Cardiac muscle cell (in vitro differentiated cells and primary cell): Measurements from ENCODE around the gene SORL1-AS1.
A peak's percentile ranks its signal among the peaks of the same experiment; 100 is the strongest.

Source experiments
- DNase-seq, 2 donors: peaks; one replicate each; pipeline versions ENCODE4 v3.0.0 to v3.0.0-alpha.2; 2010 to 2017; ENCODE audit warnings: low read depth in 1 of 2, low spot score in 1 of 2
- H3K27ac ChIP-seq: fragments of 200-600 bp; sonication (generic); 2 replicates; pipeline ENCODE4 v1.5.1; 2016
- H3K27me3 ChIP-seq: fragments of 200-600 bp; sonication (generic); 2 replicates; pipeline ENCODE4 v1.6.0; 2016; ENCODE audit warnings: control low read depth
- H3K36me3 ChIP-seq: fragments of 200-600 bp; sonication (generic); 2 replicates; pipeline ENCODE4 v1.5.1; 2016; ENCODE audit warnings: control low read depth
- H3K4me1 ChIP-seq: fragments of 200-600 bp; sonication (generic); 2 replicates; pipeline ENCODE4 v1.8.1; 2017; ENCODE audit warnings: low read depth, mild to moderate bottlenecking, mixed run types
- H3K4me3 ChIP-seq: fragments of 200-600 bp; sonication (generic); 2 replicates; pipeline ENCODE4 v1.5.1; 2016; ENCODE audit warnings: mild to moderate bottlenecking
- H3K9me3 ChIP-seq: fragments of 200-600 bp; sonication (generic); 2 replicates; pipeline ENCODE4 v1.5.1; 2017; ENCODE audit warnings: low read depth, mild to moderate bottlenecking, control low read depth
- TF ChIP-seq, protein P1 (sequence below): IDR thresholded peaks from 2 replicates; pipeline ENCODE4 v1.5.1; 2012; ENCODE audit warnings: low read depth, mild to moderate bottlenecking, low read length

SORL1-AS1 gene

GRCh38 chr11:121439337-121439736 is 13.4 kb downstream of the SORL1-AS1 start:
- H3K4me3 ChIP-seq = no peak overlapping the region
- H3K27ac ChIP-seq = no peak overlapping the region
- TF ChIP-seq, protein P1, sequence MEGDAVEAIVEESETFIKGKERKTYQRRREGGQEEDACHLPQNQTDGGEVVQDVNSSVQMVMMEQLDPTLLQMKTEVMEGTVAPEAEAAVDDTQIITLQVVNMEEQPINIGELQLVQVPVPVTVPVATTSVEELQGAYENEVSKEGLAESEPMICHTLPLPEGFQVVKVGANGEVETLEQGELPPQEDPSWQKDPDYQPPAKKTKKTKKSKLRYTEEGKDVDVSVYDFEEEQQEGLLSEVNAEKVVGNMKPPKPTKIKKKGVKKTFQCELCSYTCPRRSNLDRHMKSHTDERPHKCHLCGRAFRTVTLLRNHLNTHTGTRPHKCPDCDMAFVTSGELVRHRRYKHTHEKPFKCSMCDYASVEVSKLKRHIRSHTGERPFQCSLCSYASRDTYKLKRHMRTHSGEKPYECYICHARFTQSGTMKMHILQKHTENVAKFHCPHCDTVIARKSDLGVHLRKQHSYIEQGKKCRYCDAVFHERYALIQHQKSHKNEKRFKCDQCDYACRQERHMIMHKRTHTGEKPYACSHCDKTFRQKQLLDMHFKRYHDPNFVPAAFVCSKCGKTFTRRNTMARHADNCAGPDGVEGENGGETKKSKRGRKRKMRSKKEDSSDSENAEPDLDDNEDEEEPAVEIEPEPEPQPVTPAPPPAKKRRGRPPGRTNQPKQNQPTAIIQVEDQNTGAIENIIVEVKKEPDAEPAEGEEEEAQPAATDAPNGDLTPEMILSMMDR = no peak
- no peaks in the 10 kb centered on the region for H3K4me1 ChIP-seq
- no peaks in the 10 kb centered on the region for H3K27me3 ChIP-seq
- H3K9me3 ChIP-seq = no peaks in the 10 kb centered on the region
- no peaks in the 10 kb centered on the region for H3K36me3 ChIP-seq
- DNase-seq = no peak

- H3K9me3 ChIP-seq = no peaks in the 10 kb centered on the region
- H3K4me1 ChIP-seq = no peaks in the 10 kb centered on the region
- no peak overlapping the region for H3K27ac ChIP-seq
- no peaks in the 10 kb centered on the region for H3K36me3 ChIP-seq
- no peak overlapping the region for H3K4me3 ChIP-seq
- H3K27me3 ChIP-seq = no peaks in the 10 kb centered on the region
- TF ChIP-seq, protein P1 = no peak
- no peak for DNase-seq
Observed at GRCh38 chr11:121437686-121438078, 15.1 kb downstream of the SORL1-AS1 start.

DNA sequence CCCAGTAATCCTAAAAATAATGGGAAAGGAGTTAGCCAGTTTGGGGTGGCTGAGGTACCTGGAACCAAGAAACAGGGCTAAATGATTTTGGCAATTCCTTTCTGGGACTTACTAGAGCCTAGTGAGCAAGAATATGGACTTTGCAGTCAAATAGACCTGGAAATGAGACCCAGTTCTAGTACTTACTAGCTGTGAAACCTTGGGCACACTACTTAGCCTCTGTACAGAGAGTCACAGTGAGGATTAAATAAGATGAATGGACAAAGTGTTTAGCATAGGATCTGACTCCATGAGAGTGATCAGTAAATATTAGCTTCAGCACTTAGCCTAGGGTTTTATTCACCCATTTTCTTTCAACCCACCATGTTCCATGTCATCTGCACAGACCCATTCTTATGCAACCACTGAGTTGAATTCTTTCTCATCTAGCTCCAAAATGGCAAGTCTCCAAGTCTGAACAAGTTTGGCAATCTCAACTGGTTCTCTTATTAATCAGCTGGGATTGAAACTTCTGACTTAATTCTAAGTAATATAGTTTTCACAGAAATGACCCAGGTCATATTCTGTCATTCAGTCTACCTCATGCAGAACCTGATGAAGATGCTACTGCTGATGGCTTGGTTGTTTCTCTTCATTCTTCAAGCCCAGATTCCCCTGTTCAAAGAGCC is 15.6 kb downstream of the SORL1-AS1 start:
- Histone ChIP-seq H3K4me1 (no peaks in the 10 kb centered on the region), H3K27me3 (no peaks in the 10 kb centered on the region), H3K27ac (no peak overlapping the region), H3K9me3 (no peaks in the 10 kb centered on the region), H3K4me3 (no peak overlapping the region), H3K36me3 (no peaks in the 10 kb centered on the region)
- DNase-seq = peak in 1 of 2 donors; percentile 63
- TF ChIP-seq, protein P1 = no peak

- H3K9me3 ChIP-seq = no peaks in the 10 kb centered on the region
- no peak overlapping the region for H3K4me3 ChIP-seq
- TF ChIP-seq, protein P1 = no peak
- H3K36me3 ChIP-seq = no peaks in the 10 kb centered on the region
- H3K27ac ChIP-seq = no peak overlapping the region
- no peaks in the 10 kb centered on the region for H3K27me3 ChIP-seq
- H3K4me1 ChIP-seq = no peaks in the 10 kb centered on the region
- DNase-seq = no peak
Observed at GRCh38 chr11:121435551-121436511, 16.9 kb downstream of the SORL1-AS1 start.

DNA sequence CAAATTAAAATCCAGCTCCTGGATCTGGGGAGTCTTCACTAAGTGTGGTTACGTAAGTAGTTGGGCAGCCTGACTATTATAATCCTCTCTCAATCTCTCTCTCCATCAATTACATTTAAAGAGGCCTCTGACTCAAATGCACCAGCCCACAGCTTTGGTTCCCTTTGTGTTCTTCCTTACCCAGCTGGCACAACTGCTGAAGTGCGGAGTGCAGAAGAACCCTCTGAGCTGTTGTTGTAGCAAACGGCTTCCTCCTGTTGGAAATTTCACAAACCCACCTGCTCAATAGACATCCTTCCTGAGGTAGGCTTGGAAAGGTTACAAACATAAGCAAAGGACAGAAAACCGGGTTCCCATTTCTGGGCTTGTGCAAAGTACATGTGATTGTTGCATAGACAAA is 17.6 kb downstream of the SORL1-AS1 start:
- Histone ChIP-seq H3K9me3 (no peaks in the 10 kb centered on the region), H3K4me1 (no peaks in the 10 kb centered on the region), H3K27me3 (no peaks in the 10 kb centered on the region), H3K4me3 (no peak overlapping the region), H3K27ac (no peak overlapping the region), H3K36me3 (no peaks in the 10 kb centered on the region)
- TF ChIP-seq, protein P1 = no peak
- DNase-seq = no peak
